ENCODE results near the gene PDLIM3. TPM values are rescaled to one million over a fixed set of nuclear protein-coding genes. Genes with fewer than 3 reads are reported as not detected.

Gene PDLIM3
- total RNA-seq, 2 experiments from 2014 or later = not detected

DNA sequence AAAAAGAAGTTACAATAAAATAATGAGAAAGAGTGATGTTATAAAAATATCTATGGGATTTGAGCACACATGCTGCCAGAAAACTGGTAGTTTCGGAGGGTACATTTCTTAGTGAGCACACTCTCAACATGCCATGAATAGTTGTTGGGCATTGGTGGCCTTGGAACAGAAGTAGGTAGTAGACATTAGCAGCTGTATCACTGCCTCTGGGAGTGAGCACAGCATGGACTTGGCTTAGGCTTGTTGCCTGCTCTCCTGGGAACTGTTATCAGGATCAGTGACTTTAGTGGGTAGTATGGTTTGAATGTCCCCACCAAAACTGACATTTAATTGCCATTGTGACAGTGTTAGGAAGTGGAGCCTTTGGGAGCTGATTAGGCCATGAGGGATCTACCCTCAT lies 13.3 kb upstream of the PDLIM3 start:
- CTCF ChIA-PET = no interaction called here

DNA sequence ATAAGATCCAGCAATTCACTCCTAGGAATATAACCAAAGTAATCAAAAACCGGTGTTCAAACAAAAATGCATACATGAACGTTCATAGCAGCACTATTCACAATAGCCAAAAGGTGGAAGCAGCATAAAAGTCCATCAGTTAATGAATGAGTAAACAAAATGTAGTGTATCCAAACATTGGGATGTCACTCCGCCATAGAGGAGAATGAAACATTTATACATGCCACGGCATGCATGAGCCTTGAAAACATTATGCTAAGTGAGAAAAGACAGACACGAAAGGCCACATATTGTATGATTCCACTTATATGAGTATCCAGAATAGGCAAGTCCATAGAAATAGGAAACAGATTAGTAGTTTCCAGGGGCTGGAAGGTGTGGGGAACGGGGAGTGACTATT lies 11.0 kb upstream of the PDLIM3 start:
- no peak overlapping the region for H3K4me3 Mint-ChIP-seq
- no peak for ATAC-seq
- no peak for DNase-seq
- ChIA-PET CTCF (no interaction called here), POLR2A (no interaction called here)
- no peaks in the 10 kb centered on the region for H3K36me3 Mint-ChIP-seq (ENCODE audit: low read depth)
- H3K9me3 Mint-ChIP-seq (ENCODE audit: insufficient read depth) = no peaks in the 10 kb centered on the region
- peaks cover 17% of the 10 kb centered on the region for H3K27me3 Mint-ChIP-seq (ENCODE audit: low read depth)
- H3K4me1 Mint-ChIP-seq (ENCODE audit: low read depth) = no peaks in the 10 kb centered on the region
- H3K27ac Mint-ChIP-seq = no peak overlapping the region

More for the DNA sequence above, 13.3 kb upstream of the PDLIM3 start:
- DNase-seq (no peak), ATAC-seq (no peak)
- Mint-ChIP-seq H3K4me3 (no peak overlapping the region), H3K27me3 (ENCODE audit: low read depth) (peaks cover 13% of the 10 kb centered on the region), H3K27ac (no peak overlapping the region), H3K4me1 (ENCODE audit: low read depth) (no peaks in the 10 kb centered on the region), H3K36me3 (ENCODE audit: low read depth) (no peaks in the 10 kb centered on the region), H3K9me3 (ENCODE audit: insufficient read depth) (no peaks in the 10 kb centered on the region)
- POLR2A ChIA-PET = no interaction called here

- ATAC-seq (no peak), DNase-seq (no peak)
- Mint-ChIP-seq H3K36me3 (ENCODE audit: low read depth) (no peaks in the 10 kb centered on the region), H3K27ac (no peak overlapping the region), H3K27me3 (ENCODE audit: low read depth) (peaks cover 15% of the 10 kb centered on the region), H3K4me1 (ENCODE audit: low read depth) (no peaks in the 10 kb centered on the region), H3K4me3 (no peak overlapping the region), H3K9me3 (ENCODE audit: insufficient read depth) (no peaks in the 10 kb centered on the region)
- ChIA-PET POLR2A (no interaction called here), CTCF (no interaction called here)
Measured at GRCh38 chr4:185542626-185543315, 7.5 kb upstream of the PDLIM3 start.

DNA sequence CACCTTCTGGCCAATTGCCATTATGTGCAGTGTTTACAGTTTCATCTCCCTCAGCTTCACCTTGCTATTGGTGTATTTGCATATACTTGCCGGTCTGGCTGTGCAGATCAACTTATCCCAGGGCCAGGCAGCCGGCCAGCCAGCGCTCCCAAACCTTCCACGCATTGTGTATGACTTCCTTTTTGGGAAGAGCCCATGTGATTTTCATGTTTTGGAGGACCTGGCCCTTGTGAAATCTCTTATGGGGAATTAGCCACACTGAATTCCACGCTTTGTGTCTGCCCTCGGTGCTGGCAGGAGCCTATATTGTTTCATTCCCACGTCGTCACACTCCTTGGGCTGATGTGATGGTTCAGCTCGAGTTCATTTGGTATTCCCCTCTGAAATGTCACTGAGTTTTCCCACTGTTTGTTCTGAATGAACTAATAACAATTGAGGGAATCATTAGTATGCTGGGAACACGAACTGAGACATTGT lies 6.0 kb upstream of the PDLIM3 start:
- H3K27ac Mint-ChIP-seq = no peak overlapping the region
- no peak overlapping the region for H3K4me3 Mint-ChIP-seq
- no peak for DNase-seq
- no peak for ATAC-seq
- no peaks in the 10 kb centered on the region for H3K9me3 Mint-ChIP-seq (ENCODE audit: insufficient read depth)
- H3K36me3 Mint-ChIP-seq (ENCODE audit: low read depth) = no peaks in the 10 kb centered on the region
- peaks cover 18% of the 10 kb centered on the region for H3K27me3 Mint-ChIP-seq (ENCODE audit: low read depth)
- no peaks in the 10 kb centered on the region for H3K4me1 Mint-ChIP-seq (ENCODE audit: low read depth)
- ChIA-PET POLR2A (no interaction called here), CTCF (no interaction called here)

DNA sequence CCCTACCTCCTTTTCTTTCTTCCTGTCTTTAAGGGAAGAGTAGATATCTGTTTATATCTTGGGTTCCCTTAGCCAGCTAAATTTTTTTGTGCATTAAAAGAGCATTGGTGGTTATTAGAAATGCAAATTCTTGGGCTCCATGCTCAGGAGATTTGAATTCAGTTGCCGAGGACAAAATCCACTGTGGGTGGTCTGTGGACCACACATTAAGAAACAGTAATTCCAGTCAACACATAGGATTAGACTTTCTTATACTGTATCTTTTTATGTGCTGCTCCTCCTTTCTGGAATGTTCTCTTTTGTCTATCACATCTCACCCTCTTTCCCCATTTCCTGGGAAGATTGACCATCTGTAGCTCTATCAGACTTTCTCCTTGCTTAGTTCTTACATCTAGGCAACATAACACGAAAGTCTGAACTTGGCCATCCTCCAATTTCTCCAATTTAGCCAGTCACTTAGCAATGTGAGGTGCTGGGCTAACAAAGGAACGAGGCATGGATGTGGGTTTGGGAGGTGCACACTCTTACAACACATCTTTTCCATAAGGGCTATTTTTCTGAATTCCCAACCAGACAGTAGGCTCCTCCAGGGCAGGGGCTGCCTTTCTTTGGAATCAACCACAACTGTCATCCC lies 5.3 kb upstream of the PDLIM3 start:
- ATAC-seq (no peak), DNase-seq (no peak)
- no peaks in the 10 kb centered on the region for H3K4me1 Mint-ChIP-seq (ENCODE audit: low read depth)
- POLR2A ChIA-PET = no interaction called here
- peaks cover 23% of the 10 kb centered on the region for H3K27me3 Mint-ChIP-seq (ENCODE audit: low read depth)
- no peaks in the 10 kb centered on the region for H3K36me3 Mint-ChIP-seq (ENCODE audit: low read depth)
- CTCF ChIA-PET = no interaction called here
- H3K4me3 Mint-ChIP-seq = no peak overlapping the region
- no peak overlapping the region for H3K27ac Mint-ChIP-seq
- H3K9me3 Mint-ChIP-seq (ENCODE audit: insufficient read depth) = no peaks in the 10 kb centered on the region

- H3K9me3 Mint-ChIP-seq (ENCODE audit: insufficient read depth) = no peaks in the 10 kb centered on the region
- POLR2A ChIA-PET = interaction anchor here (0.5 kb wide), 1 partner anchor 440 kb away, joined by 3 read pairs; no protein-coding TSS in a partner anchor
- DNase-seq = no peak
- H3K27me3 Mint-ChIP-seq (ENCODE audit: low read depth) = peaks cover 24% of the 10 kb centered on the region
- no peak for ATAC-seq
- CTCF ChIA-PET = no interaction called here
- no peak overlapping the region for H3K27ac Mint-ChIP-seq
- H3K4me3 Mint-ChIP-seq = no peak overlapping the region
- no peaks in the 10 kb centered on the region for H3K4me1 Mint-ChIP-seq (ENCODE audit: low read depth)
- H3K36me3 Mint-ChIP-seq (ENCODE audit: low read depth) = no peaks in the 10 kb centered on the region
Measured at GRCh38 chr4:185540040-185540439, 4.7 kb upstream of the PDLIM3 start.

- ChIA-PET POLR2A (no interaction called here), CTCF (no interaction called here)
- Mint-ChIP-seq H3K36me3 (ENCODE audit: low read depth) (no peaks in the 10 kb centered on the region), H3K4me3 (no peak overlapping the region), H3K4me1 (ENCODE audit: low read depth) (no peaks in the 10 kb centered on the region), H3K27ac (no peak overlapping the region), H3K27me3 (ENCODE audit: low read depth) (peaks cover 30% of the 10 kb centered on the region), H3K9me3 (ENCODE audit: insufficient read depth) (no peaks in the 10 kb centered on the region)
- DNase-seq = no peak
- ATAC-seq = no peak
Measured at GRCh38 chr4:185538806-185539205, 3.5 kb upstream of the PDLIM3 start.

GRCh38 chr4:185536411-185536709 lies 1.1 kb upstream of the PDLIM3 start:
- ChIA-PET POLR2A (interaction anchor here (0.6 kb wide), 1 partner anchor 22 kb away, joined by 3 read pairs; no protein-coding TSS in a partner anchor), CTCF (no interaction called here)
- Mint-ChIP-seq H3K9me3 (ENCODE audit: insufficient read depth) (no peaks in the 10 kb centered on the region), H3K27me3 (ENCODE audit: low read depth) (peaks cover 35% of the 10 kb centered on the region), H3K27ac (no peak overlapping the region), H3K4me1 (ENCODE audit: low read depth) (no peaks in the 10 kb centered on the region), H3K4me3 (no peak overlapping the region), H3K36me3 (ENCODE audit: low read depth) (no peaks in the 10 kb centered on the region)
- DNase-seq (no peak), ATAC-seq (no peak)

DNA sequence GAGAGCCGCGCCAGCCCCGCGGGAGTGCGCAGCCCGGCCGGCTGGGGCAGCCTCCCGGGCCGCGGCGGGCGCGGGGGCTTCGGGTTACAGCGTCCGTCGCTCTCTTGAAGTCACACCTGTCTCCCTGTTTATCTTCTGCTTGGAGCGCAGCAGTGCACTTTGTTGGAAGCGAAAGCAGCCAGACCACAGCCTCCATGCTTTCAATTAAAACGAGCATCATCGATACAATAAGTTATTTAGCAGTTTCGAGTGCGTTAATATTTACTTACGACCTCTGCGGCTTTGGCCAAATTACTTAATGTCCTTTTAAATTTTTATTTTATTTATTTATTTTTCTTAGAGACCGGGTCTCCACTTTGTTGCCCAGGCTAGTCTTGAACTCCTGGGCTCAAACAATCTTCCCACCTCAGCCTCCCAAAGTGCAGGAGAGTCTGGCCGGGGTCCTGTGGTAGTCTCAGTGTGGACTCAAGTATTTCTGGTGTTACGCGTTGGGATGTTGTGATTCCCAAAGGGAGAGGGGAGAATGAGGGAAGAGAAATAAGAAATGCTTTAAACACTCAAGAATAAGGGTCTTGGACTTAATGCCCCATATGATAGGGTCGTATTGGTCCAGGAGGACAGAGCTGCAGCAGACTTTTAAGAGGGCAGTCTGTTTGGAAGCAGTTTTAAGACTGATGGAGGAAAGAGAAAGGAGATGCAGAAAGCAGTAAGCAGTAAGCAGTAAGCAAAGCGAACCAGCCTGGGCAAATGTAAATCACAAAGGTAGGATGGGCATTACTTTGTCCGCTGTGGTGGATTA lies 504 bp upstream of the PDLIM3 start:
- Mint-ChIP-seq H3K4me3 (no peak overlapping the region), H3K9me3 (ENCODE audit: insufficient read depth) (no peaks in the 10 kb centered on the region), H3K4me1 (ENCODE audit: low read depth) (no peaks in the 10 kb centered on the region), H3K27me3 (ENCODE audit: low read depth) (peaks cover 35% of the 10 kb centered on the region), H3K27ac (no peak overlapping the region), H3K36me3 (ENCODE audit: low read depth) (no peaks in the 10 kb centered on the region)
- POLR2A ChIA-PET = interaction anchor here (0.6 to 0.8 kb wide), 2 partner anchors 17 to 21 kb away, joined by 3 read pairs; no protein-coding TSS in a partner anchor
- CTCF ChIA-PET = no interaction called here
- no peak for ATAC-seq
- DNase-seq = no peak

- ATAC-seq (no peak), DNase-seq (no peak)
- Mint-ChIP-seq H3K36me3 (ENCODE audit: low read depth) (no peaks in the 10 kb centered on the region), H3K9me3 (ENCODE audit: insufficient read depth) (no peaks in the 10 kb centered on the region), H3K4me3 (no peak overlapping the region), H3K4me1 (ENCODE audit: low read depth) (no peaks in the 10 kb centered on the region), H3K27ac (no peak overlapping the region), H3K27me3 (ENCODE audit: low read depth) (peaks cover 42% of the 10 kb centered on the region)
- ChIA-PET CTCF (no interaction called here), POLR2A (no interaction called here)
Measured at GRCh38 chr4:185534511-185534865, 819 bp downstream of the PDLIM3 start.

DNA sequence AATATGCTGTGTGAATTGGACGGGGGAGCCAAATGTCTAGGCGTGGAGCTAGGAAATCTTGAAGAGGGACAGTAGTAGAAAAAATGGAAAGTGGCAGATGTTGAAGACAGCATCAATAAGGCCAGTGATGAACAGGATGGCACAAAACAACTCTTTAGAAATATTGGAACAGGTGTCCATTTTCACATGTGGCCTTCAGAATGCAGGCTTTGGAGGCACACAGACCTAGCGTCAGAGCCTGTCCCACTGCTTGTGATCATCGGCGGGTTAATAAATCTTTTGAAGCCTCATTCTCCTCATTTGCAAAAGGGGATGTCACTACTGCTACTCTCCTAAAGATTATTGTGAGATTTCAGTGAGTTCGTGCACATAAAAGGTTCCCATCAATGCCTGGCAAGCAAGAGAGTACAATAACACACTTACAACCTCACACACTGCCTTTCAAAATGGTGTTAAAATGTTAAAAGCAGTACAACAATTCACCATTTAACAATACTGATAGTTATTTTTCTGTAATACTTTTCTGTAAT lies 2.4 kb downstream of the PDLIM3 start:
- ATAC-seq (no peak), DNase-seq (no peak)
- no peaks in the 10 kb centered on the region for H3K4me1 Mint-ChIP-seq (ENCODE audit: low read depth)
- no peak overlapping the region for H3K27ac Mint-ChIP-seq
- CTCF ChIA-PET = no interaction called here
- H3K36me3 Mint-ChIP-seq (ENCODE audit: low read depth) = no peaks in the 10 kb centered on the region
- H3K4me3 Mint-ChIP-seq = no peak overlapping the region
- POLR2A ChIA-PET = no interaction called here
- H3K9me3 Mint-ChIP-seq (ENCODE audit: insufficient read depth) = no peaks in the 10 kb centered on the region
- H3K27me3 Mint-ChIP-seq (ENCODE audit: low read depth) = peaks cover 49% of the 10 kb centered on the region

DNA sequence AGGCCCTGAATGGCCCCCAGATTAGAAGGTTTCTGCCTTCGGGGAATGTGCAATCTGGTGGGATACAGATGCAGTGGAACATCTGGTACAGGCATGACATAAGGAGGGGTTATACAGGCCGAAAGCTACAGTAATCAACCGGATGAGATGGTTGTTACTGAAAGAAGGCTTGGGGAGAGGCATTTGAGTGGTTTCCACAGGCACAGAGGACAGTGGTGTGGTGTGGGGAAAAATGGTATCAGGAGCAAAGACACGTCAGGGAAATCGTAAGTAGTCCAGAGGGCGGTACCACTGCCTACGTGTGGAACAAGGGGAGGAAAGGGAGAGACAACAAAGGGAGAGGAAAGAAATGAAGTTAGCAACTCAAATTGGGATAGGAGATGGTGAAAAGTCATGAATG lies 3.0 kb downstream of the PDLIM3 start:
- Mint-ChIP-seq H3K27ac (no peak overlapping the region), H3K27me3 (ENCODE audit: low read depth) (peaks cover 50% of the 10 kb centered on the region), H3K36me3 (ENCODE audit: low read depth) (no peaks in the 10 kb centered on the region), H3K4me1 (ENCODE audit: low read depth) (no peaks in the 10 kb centered on the region), H3K4me3 (no peak overlapping the region), H3K9me3 (ENCODE audit: insufficient read depth) (no peaks in the 10 kb centered on the region)
- DNase-seq = no peak
- ChIA-PET POLR2A (no interaction called here), CTCF (no interaction called here)
- ATAC-seq = no peak
